Measurements from ENCODE around the gene ADAMTS12. TPM values are rescaled to one million over a fixed set of nuclear protein-coding genes. Genes with fewer than 3 reads are reported as not detected.

ADAMTS12 gene
- total and polyA plus RNA-seq, 2 of the 8 experiments (the other 6 are each of a cell fraction or from before 2014, with no cell fraction given), result 6.4 to 12.8 TPM

GRCh38 chr5:33877449-33877848 is 14.3 kb downstream of the ADAMTS12 start:
- Histone ChIP-seq H3K23me2 (ENCODE audit: low read depth, low read length) (no peaks in the 10 kb centered on the region), H3K27ac (ENCODE audit: low read depth, low read length) (no peak overlapping the region), H3K56ac (replicated peaks; ENCODE audit: insufficient read length, low read depth, low read length) (no peak overlapping the region), H2BK120ac (replicated peaks; ENCODE audit: low read depth, low read length) (no peak overlapping the region), H3K79me1 (ENCODE audit: low read depth, low read length) (peaks cover 3% of the 10 kb centered on the region), H3K79me2 (ENCODE audit: control insufficient read depth in 1 of 2, insufficient read depth in 2 of 2, low read length in 2 of 2) (peaks cover 0 to 7% of the 10 kb centered on the region in 2 experiments; a peak in 2 of 4 replicates), H2AK5ac (ENCODE audit: low read depth, low read length) (no peak overlapping the region), H3K23ac (ENCODE audit: insufficient read length) (no peak overlapping the region), H3K4me1 (replicated peaks in 1 of 4; ENCODE audit: control insufficient read depth in 3 of 4, insufficient read depth in 4 of 4, low read length in 3 of 4) (peaks cover 0 to 3% (median 0%) of the 10 kb centered on the region in 4 experiments; a peak in 2 of 7 replicates), H4K5ac (ENCODE audit: insufficient read length, low read depth, low read length) (no peak overlapping the region), H2BK5ac (ENCODE audit: low read depth, low read length) (no peak overlapping the region), H2BK20ac (ENCODE audit: low read length) (no peak overlapping the region), H2AFZ (ENCODE audit: low read length) (no peak overlapping the region), H3K9me3 (ENCODE audit: insufficient read depth in 2 of 2, low read depth in 1 of 2, low read length in 1 of 2) (0 out of 4 replicates have a peak, but pooled peaks cover 0 to 2% of the 10 kb centered on the region in 2 experiments), H2BK15ac (ENCODE audit: low read length) (no peak overlapping the region), H4K8ac (ENCODE audit: extremely low read depth, insufficient read depth, low read length) (no peak overlapping the region), H3K4me3 (ENCODE audit: extremely low read depth in 1 of 4, insufficient read depth in 2 of 4, low read depth in 3 of 4, low read length in 4 of 4) (no peak overlapping the region), H4K91ac (replicated peaks; ENCODE audit: insufficient read length, low read length) (no peak overlapping the region), H4K20me1 (replicated peaks in 1 of 2; ENCODE audit: control insufficient read depth in 1 of 2, insufficient read depth in 2 of 2, low read length in 2 of 2) (no peaks in the 10 kb centered on the region), H3K27me3 (replicated peaks in 1 of 4; ENCODE audit: control insufficient read depth in 3 of 4, extremely low read depth in 1 of 4, insufficient read depth in 3 of 4, low read length in 3 of 4) (no peaks in the 10 kb centered on the region), H3K14ac (ENCODE audit: insufficient read length) (no peak overlapping the region), H3K36me3 (ENCODE audit: control insufficient read depth in 2 of 4, insufficient read depth in 4 of 4, low read length in 3 of 4) (no peaks in the 10 kb centered on the region; a peak in 1 of 8 replicates), H3K9ac (replicated peaks in 1 of 4; ENCODE audit: extremely low read depth in 1 of 4, low read depth in 3 of 4, low read length in 3 of 4) (no peak overlapping the region), H3K4me2 (ENCODE audit: insufficient read depth in 1 of 2, low read depth in 2 of 2, low read length in 2 of 2) (no peak overlapping the region), H2BK12ac (ENCODE audit: low read depth, low read length) (no peak overlapping the region), H3K18ac (ENCODE audit: extremely low read depth, low read length) (no peak overlapping the region), H3K4ac (replicated peaks; ENCODE audit: insufficient read length, low read depth, low read length) (no peak overlapping the region)
- no peak for DNase-seq (ENCODE audit: low read depth in 1 of 2, low spot score in 2 of 2)
- no peak for FAIRE-seq
- WGBS, 2 experiments (ENCODE audit: extremely low coverage in 1 of 2, insufficient coverage in 1 of 2, insufficient read length in 1 of 2, insufficient replicate concordance in 2 of 2, low coverage in 1 of 2, low lambda C conversion rate in 2 of 2, missing lambda C conversion rate in 1 of 2), result 89% methylated on average over 4 of the region's 4 CpGs; no CpG with 5 or more reads in 1 of the 2 experiments
- TF ChIP-seq ASH2L (IDR thresholded peaks at IDR 0.05; ENCODE audit: low read length), result no peak
- TF ChIP-seq CREB1 (IDR thresholded peaks at IDR 0.05), result no peak
- no peak for TF ChIP-seq RNF2 (IDR thresholded peaks at IDR 0.05; ENCODE audit: borderline replicate concordance, low read depth, low read length, missing control alignments, poor library complexity, severe bottlenecking)
- TF ChIP-seq SRF (IDR thresholded peaks at IDR 0.05; ENCODE audit: low read depth, low read length), result no peak
- TF ChIP-seq CBX8 (IDR thresholded peaks at IDR 0.05; ENCODE audit: borderline replicate concordance, low read depth, low read length), result no peak
- TF ChIP-seq SIX5 (IDR thresholded peaks at IDR 0.05; ENCODE audit: low read depth, low read length), result no peak
- TF ChIP-seq CHD2 (IDR thresholded peaks at IDR 0.05; ENCODE audit: low read length), result no peak
- no peak for TF ChIP-seq USF2 (IDR thresholded peaks at IDR 0.05; ENCODE audit: low read length)
- CTCF ChIA-PET (ENCODE audit: partially characterized antibody), result interaction anchor here (1.7 kb wide), 1 partner anchor 14 kb away, joined by 4 read pairs; the partner anchor contains the start of gene ADAMTS12
- POLR2A ChIA-PET (ENCODE audit: partially characterized antibody), result no interaction called here

All from H1 (cell line).